Pons (tissue), 1 donor: ENCODE results near the gene DMXL1.

Source experiments
- DNase-seq: peaks from one replicate; pipeline ENCODE4 v3.0.0-alpha.2; 2016; ENCODE audit warnings: low spot score

DMXL1 gene

GRCh38 chr5:119269061-119269944 lies 198.4 kb downstream of the DMXL1 start:
- DNase-seq = peak; percentile 27

GRCh38 chr5:119270121-119270565 lies 199.3 kb downstream of the DMXL1 start:
- DNase-seq = no peak

GRCh38 chr5:119270960-119271757 lies 200.3 kb downstream of the DMXL1 start:
- no peak for DNase-seq

- no peak for DNase-seq
These were observed 201.2 kb downstream of the DMXL1 start for GRCh38 chr5:119271758-119272730.

GRCh38 chr5:119273391-119273839 lies 202.5 kb downstream of the DMXL1 start:
- peak; percentile 18 for DNase-seq

GRCh38 chr5:119274030-119274766 lies 203.3 kb downstream of the DMXL1 start:
- DNase-seq = no peak

GRCh38 chr5:119274767-119275130 lies 203.9 kb downstream of the DMXL1 start:
- DNase-seq = no peak

GRCh38 chr5:119275146-119275545 lies 204.3 kb downstream of the DMXL1 start:
- DNase-seq = no peak

- DNase-seq = no peak
These were observed 204.8 kb downstream of the DMXL1 start for GRCh38 chr5:119275601-119276173.

GRCh38 chr5:119276978-119277377 lies 206.1 kb downstream of the DMXL1 start:
- no peak for DNase-seq

GRCh38 chr5:119279093-119279492 lies 208.2 kb downstream of the DMXL1 start:
- DNase-seq = no peak

- DNase-seq = no peak
These were observed 209.5 kb downstream of the DMXL1 start for GRCh38 chr5:119280380-119280779.

GRCh38 chr5:119282628-119283027 lies 211.7 kb downstream of the DMXL1 start:
- DNase-seq = no peak

- DNase-seq = no peak
These were observed 213.1 kb downstream of the DMXL1 start for GRCh38 chr5:119284031-119284430.

- no peak for DNase-seq
These were observed 214.4 kb downstream of the DMXL1 start for GRCh38 chr5:119285070-119285916.

- DNase-seq = no peak
These were observed 215.9 kb downstream of the DMXL1 start for GRCh38 chr5:119286511-119287488.

- DNase-seq = no peak
These were observed 216.7 kb downstream of the DMXL1 start for GRCh38 chr5:119287547-119288111.

- no peak for DNase-seq
These were observed 217.6 kb downstream of the DMXL1 start for GRCh38 chr5:119288379-119289033.
